T-helper 2 cell treated with Interferon-gamma antibody and Interleukin-4, amounts not matched to agents 5 μg/mL and 100 μg/mL, for 36 hours (primary cell): Measurements from ENCODE around the gene IRF2BP2.

Experiments used
- DNase-seq: peaks from one replicate; pipeline ENCODE4 v3.0.0; 2021; ENCODE audit warnings: low spot score
- H3K27ac Mint-ChIP-seq: one replicate; pipeline ENCODE4 v1.8.0; 2021; ENCODE audit warnings: mild to moderate bottlenecking, mixed read lengths
- H3K27me3 Mint-ChIP-seq: one replicate; pipeline ENCODE4 v1.8.0; 2021; ENCODE audit warnings: low read depth, mixed read lengths
- H3K36me3 Mint-ChIP-seq: one replicate; pipeline ENCODE4 v1.8.0; 2021; ENCODE audit warnings: low read depth, mixed read lengths
- H3K4me1 Mint-ChIP-seq: one replicate; pipeline ENCODE4 v1.8.0; 2021; ENCODE audit warnings: low read depth, mixed read lengths
- H3K4me3 Mint-ChIP-seq: one replicate; pipeline ENCODE4 v1.8.0; 2022; ENCODE audit warnings: mild to moderate bottlenecking, moderate library complexity, mixed read lengths
- H3K9me3 Mint-ChIP-seq: one replicate; pipeline ENCODE4 v1.8.0; 2021; ENCODE audit warnings: mixed read lengths

Gene IRF2BP2

DNA sequence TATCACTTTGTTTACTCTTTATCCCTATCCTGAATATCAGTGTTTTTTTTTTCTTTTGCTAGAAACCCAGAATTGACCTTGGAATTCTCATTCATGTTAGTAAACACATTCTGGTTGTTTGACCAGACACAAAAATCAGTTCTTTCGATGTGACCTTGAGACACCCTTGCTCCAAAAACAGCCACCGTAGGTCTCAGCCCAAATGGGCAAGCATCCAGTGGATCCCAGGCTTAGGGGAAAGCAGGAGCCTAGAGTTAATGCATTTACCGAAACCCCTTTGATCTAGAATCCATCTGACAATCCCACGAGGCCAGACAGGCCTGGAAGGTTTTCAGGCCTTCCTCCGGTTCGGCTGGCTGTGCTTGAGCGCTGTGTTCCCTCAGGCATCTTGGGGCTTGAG, 47.6 kb downstream of the IRF2BP2 start:
- H3K4me3 Mint-ChIP-seq, result no peak overlapping the region
- H3K9me3 Mint-ChIP-seq, result peaks cover 4% of the 10 kb centered on the region

DNA sequence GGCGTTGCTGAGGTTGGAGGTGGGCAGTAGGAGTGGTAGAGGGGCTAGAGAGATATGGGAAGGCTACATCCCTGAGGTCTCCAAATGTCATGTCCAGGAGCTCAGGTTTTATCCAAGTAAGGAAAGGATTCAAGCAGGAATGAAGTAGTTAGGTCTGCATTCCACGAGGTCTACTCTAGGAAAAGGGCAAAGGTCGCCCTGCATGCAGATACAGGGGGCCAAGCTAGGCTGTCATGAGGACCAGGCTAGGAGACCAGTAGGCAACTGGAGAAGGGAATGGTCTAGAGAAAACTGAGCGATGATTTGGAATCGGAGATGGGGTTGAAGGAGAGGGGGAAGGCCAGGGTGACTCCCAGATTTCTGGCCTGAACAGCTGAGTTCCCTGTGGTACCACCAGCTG, 48.7 kb downstream of the IRF2BP2 start:
- Mint-ChIP-seq H3K4me3 (no peak overlapping the region), H3K9me3 (no peaks in the 10 kb centered on the region), H3K27ac (no peak overlapping the region), H3K4me1 (peaks cover 9% of the 10 kb centered on the region), H3K27me3 (no peaks in the 10 kb centered on the region), H3K36me3 (no peaks in the 10 kb centered on the region)
- DNase-seq, result no peak

More for the DNA sequence above, 47.6 kb downstream of the IRF2BP2 start:
- H3K36me3 Mint-ChIP-seq, result no peaks in the 10 kb centered on the region
- H3K27ac Mint-ChIP-seq, result no peak overlapping the region
- H3K27me3 Mint-ChIP-seq, result peaks cover 2% of the 10 kb centered on the region
- no peak for DNase-seq
- peaks cover 7% of the 10 kb centered on the region for H3K4me1 Mint-ChIP-seq

DNA sequence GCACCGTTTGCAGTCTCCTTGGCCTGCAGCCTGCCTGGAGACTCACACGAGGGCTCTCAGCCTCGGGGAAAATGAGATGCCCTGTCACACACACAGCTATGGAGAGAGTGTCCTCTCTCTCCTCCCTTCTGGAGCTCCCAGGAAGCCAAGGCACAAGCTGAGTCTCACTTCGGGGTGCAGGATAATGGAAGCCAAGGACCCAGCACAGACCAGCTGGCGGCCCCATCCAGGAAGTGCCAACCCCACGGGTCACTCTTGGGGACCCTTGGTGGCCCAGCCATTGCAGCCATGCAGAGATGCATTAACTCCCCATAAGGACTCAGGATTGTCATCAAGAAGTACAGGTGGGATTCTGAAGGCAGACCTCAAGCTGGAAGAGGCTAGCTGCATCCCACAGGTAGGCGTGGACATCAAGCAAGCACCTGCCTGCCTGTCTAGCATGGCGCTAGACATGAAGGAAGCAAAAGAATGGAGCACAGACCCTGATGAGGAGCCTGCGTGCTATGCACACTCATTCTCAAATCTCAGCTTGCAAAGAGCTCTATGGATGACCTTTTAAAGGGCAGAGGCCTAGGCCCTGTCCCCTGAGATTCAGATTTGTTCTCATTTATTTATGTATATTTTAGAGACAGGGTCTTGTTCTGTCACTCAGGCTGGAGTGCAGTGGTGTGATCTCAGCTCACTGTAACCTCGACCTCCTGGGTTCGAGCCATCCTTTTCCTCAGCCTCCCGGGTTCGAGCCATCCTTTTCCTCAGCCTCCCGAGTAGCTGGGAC, 49.9 kb downstream of the IRF2BP2 start:
- no peak for DNase-seq
- no peaks in the 10 kb centered on the region for H3K9me3 Mint-ChIP-seq
- no peaks in the 10 kb centered on the region for H3K27me3 Mint-ChIP-seq
- H3K27ac Mint-ChIP-seq, result no peak overlapping the region
- peaks cover 9% of the 10 kb centered on the region for H3K4me1 Mint-ChIP-seq
- no peak overlapping the region for H3K4me3 Mint-ChIP-seq
- H3K36me3 Mint-ChIP-seq, result no peaks in the 10 kb centered on the region

DNA sequence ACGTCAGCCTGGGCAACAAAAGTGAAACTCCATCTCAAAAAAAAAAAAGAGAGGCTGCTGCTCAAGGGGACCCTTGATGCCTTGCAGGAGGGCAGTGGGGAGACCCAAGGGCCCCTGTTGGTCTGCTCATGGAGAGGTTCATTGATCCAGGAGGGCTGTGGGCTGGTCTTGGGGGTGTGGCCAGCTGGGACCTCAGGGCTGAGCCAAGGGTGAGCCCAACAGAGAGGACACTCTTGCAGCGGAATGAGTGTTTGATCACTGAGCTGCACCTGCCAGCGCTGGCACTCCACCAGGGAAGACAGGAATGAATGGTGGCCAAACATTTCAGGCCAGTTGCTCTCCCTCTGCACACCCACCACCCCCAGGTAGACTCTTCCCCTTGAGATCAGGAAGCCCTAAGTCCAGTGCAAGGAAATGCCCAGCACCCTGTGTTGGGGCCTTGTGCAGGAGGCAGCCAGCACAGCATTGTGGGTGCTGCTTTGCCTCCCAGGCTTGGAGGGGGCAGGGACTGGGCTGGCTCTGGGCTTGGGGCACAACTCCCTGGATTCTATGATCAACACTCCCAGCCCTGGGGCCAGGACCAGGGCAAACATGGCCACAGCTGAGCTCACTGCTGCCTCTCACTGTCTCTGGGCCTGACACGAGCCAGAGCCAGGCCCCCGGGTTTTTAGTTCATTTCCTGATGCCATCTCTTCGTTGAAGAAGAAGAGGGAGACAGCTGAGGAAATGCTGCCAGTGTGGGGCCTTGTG, 50.7 kb downstream of the IRF2BP2 start:
- no peaks in the 10 kb centered on the region for H3K27me3 Mint-ChIP-seq
- H3K4me1 Mint-ChIP-seq, result peaks cover 4% of the 10 kb centered on the region

DNA sequence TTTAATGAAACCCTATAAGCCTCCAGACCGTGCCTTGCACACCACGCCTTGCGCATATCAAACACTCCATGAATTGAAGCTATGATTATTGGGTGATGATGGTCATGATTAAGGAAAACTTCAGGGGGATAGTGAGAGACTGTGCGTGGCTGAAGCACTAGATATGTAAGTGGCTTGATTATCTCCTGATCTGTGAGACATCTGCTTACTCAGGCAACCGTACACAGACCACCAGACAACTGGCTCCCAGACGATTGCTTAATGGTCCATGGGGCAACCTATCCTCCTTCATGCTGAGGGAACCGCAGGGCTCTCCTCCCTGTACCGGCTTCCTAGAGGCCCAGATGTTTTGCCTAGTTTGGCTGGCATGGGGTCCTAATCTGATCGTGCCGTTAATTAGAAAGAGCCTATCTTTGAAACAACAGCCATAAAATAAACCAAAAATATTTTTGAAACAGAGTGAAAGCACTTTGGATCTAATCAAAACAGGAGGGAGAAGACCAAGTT, 51.6 kb downstream of the IRF2BP2 start:
- H3K4me3 Mint-ChIP-seq, result no peak overlapping the region
- H3K9me3 Mint-ChIP-seq, result no peaks in the 10 kb centered on the region
- no peaks in the 10 kb centered on the region for H3K36me3 Mint-ChIP-seq
- no peak overlapping the region for H3K27ac Mint-ChIP-seq
- H3K4me1 Mint-ChIP-seq, result peaks cover 2% of the 10 kb centered on the region
- H3K27me3 Mint-ChIP-seq, result no peaks in the 10 kb centered on the region
- DNase-seq, result no peak

More for the DNA sequence above, 50.7 kb downstream of the IRF2BP2 start:
- Mint-ChIP-seq H3K36me3 (no peaks in the 10 kb centered on the region), H3K4me3 (no peak overlapping the region), H3K9me3 (no peaks in the 10 kb centered on the region), H3K27ac (no peak overlapping the region)
- no peak for DNase-seq

DNA sequence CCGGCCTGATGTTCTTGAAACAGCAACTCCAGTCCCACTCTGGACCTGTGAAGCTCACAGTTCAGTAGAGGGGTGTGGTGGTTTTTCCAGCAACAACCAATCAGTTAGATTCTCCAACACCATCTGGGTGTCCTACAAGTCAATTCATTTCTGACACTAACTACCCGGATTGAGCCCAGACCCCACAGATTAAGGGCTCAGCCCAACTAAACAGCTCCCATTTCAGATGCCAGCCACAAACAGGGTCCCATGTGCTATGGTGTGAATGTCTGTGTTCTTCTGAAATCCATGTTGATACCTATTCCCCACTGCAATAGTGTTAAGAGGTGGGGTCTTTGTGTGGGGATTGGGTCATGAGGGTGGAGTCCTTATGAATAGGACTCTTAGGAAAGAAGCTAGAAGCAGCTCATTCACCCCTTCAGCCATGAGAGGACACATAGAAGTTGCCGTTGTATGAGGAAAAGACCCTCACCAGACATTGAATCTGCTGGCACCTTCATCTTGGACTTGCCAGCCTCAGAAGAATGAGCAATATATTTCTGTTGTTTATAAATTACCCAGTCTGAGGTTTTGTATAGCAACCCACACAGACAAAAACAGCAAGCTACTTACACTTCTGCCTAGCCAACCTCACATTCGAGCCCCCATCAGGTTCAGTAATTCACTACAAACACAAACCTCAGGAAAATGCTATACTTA, 53.6 kb downstream of the IRF2BP2 start:
- Mint-ChIP-seq H3K27ac (no peak overlapping the region), H3K36me3 (no peaks in the 10 kb centered on the region), H3K4me1 (peaks cover 2% of the 10 kb centered on the region), H3K9me3 (no peaks in the 10 kb centered on the region), H3K27me3 (no peaks in the 10 kb centered on the region), H3K4me3 (no peak overlapping the region)
- no peak for DNase-seq

DNA sequence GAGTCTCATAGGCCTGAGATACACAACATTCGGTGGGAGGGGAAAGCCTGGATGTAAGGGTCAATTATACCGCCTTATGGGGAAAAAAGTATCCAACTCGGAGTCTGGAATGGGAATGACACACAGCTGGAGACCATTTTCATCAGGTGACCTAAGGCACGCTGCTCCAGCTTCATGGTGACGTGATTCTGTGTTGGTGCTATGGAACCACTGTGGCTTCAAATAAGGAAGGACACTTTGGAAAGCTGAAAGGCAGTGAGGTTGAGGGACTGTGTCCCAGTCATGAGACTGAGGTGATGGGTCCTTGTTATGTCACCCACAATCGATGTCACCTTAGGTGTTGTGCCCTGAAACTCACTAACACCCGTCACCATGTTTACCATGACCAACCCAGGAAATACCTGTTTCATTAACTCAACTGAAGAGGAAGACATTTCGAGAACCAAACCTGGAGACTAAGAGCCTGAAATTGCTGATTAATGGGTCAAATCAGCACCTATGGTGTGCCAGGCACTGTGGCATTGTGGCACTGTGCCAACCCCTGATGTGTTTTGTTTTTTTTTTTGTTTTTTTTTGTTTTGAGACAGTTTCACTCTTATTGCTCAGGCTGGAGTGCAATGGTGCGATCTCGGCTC, 54.5 kb downstream of the IRF2BP2 start:
- H3K9me3 Mint-ChIP-seq, result no peaks in the 10 kb centered on the region
- no peaks in the 10 kb centered on the region for H3K36me3 Mint-ChIP-seq
- peaks cover 2% of the 10 kb centered on the region for H3K4me1 Mint-ChIP-seq
- H3K27ac Mint-ChIP-seq, result no peak overlapping the region
- H3K4me3 Mint-ChIP-seq, result no peak overlapping the region
- H3K27me3 Mint-ChIP-seq, result no peaks in the 10 kb centered on the region
- no peak for DNase-seq

DNA sequence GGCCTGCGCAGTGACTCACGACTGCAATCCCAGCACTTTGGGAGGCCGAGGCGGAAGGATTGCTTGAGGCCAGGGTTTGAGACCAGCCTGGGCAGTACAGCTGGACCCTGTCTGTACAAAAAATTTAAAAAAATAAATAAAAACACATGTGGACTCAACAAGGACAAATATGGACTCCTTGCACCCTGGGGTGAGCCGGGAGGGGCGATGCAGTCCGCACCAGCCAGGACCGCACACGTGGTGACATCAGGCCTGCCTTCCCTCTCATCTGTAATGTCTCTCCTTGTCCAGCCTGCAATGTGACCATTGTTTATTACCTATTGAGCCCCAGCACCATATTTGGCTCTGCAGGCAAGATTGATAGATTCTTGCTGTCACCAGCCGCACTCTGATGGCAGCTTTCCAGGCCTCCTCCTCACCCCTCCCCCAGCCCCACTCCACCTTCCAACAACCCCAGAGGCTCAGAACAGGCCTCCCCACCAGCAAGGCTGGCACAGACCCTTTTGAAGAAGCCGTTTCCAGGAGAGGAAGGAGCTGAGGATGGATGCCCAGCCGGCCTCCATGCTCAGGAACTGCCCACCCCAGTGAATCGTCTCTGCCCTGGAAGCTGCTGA, 55.2 kb downstream of the IRF2BP2 start:
- Mint-ChIP-seq H3K27me3 (no peaks in the 10 kb centered on the region), H3K9me3 (no peaks in the 10 kb centered on the region), H3K4me1 (peaks cover 2% of the 10 kb centered on the region), H3K4me3 (no peak overlapping the region), H3K36me3 (no peaks in the 10 kb centered on the region), H3K27ac (no peak overlapping the region)
- DNase-seq, result no peak
